ENCODE results near the gene FBXL17. TPM values are rescaled to one million over a fixed set of nuclear protein-coding genes. Genes with fewer than 3 reads are reported as not detected.

Gene FBXL17
- total and polyA plus RNA-seq, 2 donors (not counting 1 experiment from before 2014, with no cell fraction given): 7.3 to 40.3 TPM

DNA sequence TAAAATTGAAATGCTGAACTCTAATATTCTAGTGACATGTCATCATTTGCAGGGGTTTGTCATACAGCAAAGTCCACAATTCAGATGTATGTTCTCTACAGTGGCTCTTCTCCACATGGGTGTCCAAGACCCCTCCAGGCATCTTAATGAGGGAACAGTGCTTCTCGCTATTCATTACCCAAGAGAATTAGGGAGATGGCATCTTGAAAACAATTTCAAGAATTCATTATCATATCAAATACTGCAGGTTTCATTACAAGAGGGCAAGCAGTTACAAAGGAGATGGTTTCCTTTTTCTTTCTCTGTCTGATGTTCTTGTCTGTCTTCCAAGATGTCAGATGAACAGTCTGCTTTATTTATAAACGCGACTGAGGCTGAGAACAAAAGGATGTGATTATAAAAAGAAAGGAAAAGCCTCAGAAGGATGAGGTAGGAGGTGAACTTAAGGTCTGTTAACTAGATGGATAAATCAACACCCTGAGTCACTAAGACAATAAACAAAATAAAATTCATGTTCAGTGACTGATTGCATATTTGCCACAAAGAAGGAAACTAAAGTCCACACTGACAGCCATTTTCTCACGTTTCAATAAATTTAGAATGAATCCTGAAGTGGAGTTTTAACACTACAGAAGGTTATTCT is 384.4 kb downstream of the FBXL17 start:
- no peak overlapping the region for H3K4me3 Mint-ChIP-seq
- ChIA-PET CTCF (no interaction called here), POLR2A (no interaction called here)
- Histone ChIP-seq H3K36me3 (replicated peaks in 1 of 2; ENCODE audit: control extremely low read depth in 1 of 2, control insufficient read depth in 1 of 2, extremely low read depth in 1 of 2, insufficient read depth in 2 of 2, low read length in 1 of 2) (no peaks in the 10 kb centered on the region), H3K4me2 (replicated peaks; ENCODE audit: low read depth, low read length, poor library complexity, severe bottlenecking) (no peak overlapping the region), H3K27me3 (replicated peaks in 1 of 4; ENCODE audit: control extremely low read depth in 1 of 4, control insufficient read depth in 3 of 4, insufficient read depth in 4 of 4, low read length in 3 of 4) (no peaks in the 10 kb centered on the region), H3K4me3 (ENCODE audit: control extremely low read depth in 1 of 5, extremely low read depth in 1 of 5, insufficient read depth in 1 of 5, low read depth in 2 of 5, low read length in 4 of 5) (no peak overlapping the region), H3K9me3 (ENCODE audit: control extremely low read depth in 1 of 3, control insufficient read depth in 2 of 3, insufficient read depth in 1 of 3, low read length in 2 of 3) (no peaks in the 10 kb centered on the region), H3K9ac (ENCODE audit: low read length) (no peak overlapping the region), H3K4me1 (ENCODE audit: control insufficient read depth in 2 of 2, insufficient read depth in 2 of 2, low read length in 2 of 2) (no peaks in the 10 kb centered on the region), H3K79me2 (ENCODE audit: control insufficient read depth, insufficient read depth, low read length) (no peaks in the 10 kb centered on the region), H4K20me1 (ENCODE audit: control insufficient read depth, insufficient read depth, low read length, poor library complexity, severe bottlenecking) (no peaks in the 10 kb centered on the region), H3K27ac (ENCODE audit: low read length in 2 of 2) (no peak overlapping the region), H2AFZ (ENCODE audit: insufficient read depth, low read depth, low read length, poor library complexity, severe bottlenecking) (no peak overlapping the region)
- intact Hi-C loops (cut with micrococcal nuclease): no loop called here
- DNase-seq (no peak), ATAC-seq (ENCODE audit: low read depth) (no peak)
- TF ChIP-seq EZH2 (IDR thresholded peaks at IDR 0.05; ENCODE audit: borderline replicate concordance, insufficient read depth, low read depth, low read length, poor library complexity, severe bottlenecking): no peak
- TF ChIP-seq, protein P1, sequence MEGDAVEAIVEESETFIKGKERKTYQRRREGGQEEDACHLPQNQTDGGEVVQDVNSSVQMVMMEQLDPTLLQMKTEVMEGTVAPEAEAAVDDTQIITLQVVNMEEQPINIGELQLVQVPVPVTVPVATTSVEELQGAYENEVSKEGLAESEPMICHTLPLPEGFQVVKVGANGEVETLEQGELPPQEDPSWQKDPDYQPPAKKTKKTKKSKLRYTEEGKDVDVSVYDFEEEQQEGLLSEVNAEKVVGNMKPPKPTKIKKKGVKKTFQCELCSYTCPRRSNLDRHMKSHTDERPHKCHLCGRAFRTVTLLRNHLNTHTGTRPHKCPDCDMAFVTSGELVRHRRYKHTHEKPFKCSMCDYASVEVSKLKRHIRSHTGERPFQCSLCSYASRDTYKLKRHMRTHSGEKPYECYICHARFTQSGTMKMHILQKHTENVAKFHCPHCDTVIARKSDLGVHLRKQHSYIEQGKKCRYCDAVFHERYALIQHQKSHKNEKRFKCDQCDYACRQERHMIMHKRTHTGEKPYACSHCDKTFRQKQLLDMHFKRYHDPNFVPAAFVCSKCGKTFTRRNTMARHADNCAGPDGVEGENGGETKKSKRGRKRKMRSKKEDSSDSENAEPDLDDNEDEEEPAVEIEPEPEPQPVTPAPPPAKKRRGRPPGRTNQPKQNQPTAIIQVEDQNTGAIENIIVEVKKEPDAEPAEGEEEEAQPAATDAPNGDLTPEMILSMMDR (IDR thresholded peaks at IDR 0.05): no peak
- no peaks in the 10 kb centered on the region for H3K27me3 Mint-ChIP-seq
- WGBS (ENCODE audit: insufficient coverage): no CpG with 5 or more reads among the region's 4 CpGs
- no peaks in the 10 kb centered on the region for H3K9me3 Mint-ChIP-seq (ENCODE audit: insufficient read depth)
- no peaks in the 10 kb centered on the region for H3K4me1 Mint-ChIP-seq
- H3K27ac Mint-ChIP-seq: no peak overlapping the region

DNA sequence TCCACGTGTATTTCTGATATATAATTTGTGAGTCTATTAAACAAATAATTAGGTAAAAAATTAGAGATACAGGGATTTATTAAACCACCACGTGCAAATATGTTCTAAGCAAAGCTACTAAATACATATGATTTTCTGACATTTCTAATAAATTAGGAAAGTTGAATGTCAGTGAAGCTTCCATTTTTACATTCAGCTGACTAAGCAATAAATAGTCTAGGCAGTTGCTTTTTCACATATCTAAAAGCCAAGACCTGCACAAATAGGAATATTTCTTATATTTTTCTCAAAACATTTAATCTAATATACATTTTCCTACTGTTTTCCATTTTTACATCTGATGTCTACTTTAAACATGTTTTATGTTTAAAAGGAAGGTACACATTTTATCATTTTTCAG is 388.6 kb downstream of the FBXL17 start:
- CTCF ChIA-PET: no interaction called here
- no peak for DNase-seq
- no CpG with 5 or more reads among the region's 2 CpGs for WGBS (ENCODE audit: insufficient coverage)

More for the DNA sequence above, 388.6 kb downstream of the FBXL17 start:
- no peaks in the 10 kb centered on the region for H3K27me3 ChIP-seq (replicated peaks in 1 of 4; ENCODE audit: control extremely low read depth in 1 of 4, control insufficient read depth in 3 of 4, insufficient read depth in 4 of 4, low read length in 3 of 4)
- intact Hi-C loops (cut with micrococcal nuclease): no loop called here
- no peak for ATAC-seq (ENCODE audit: low read depth)
- H3K9me3 Mint-ChIP-seq (ENCODE audit: insufficient read depth): no peaks in the 10 kb centered on the region
- no peak overlapping the region for H3K4me3 Mint-ChIP-seq
- H3K4me2 ChIP-seq (replicated peaks; ENCODE audit: low read depth, low read length, poor library complexity, severe bottlenecking): no peak overlapping the region
- TF ChIP-seq EZH2 (IDR thresholded peaks at IDR 0.05; ENCODE audit: borderline replicate concordance, insufficient read depth, low read depth, low read length, poor library complexity, severe bottlenecking): no peak
- TF ChIP-seq, protein P1 (IDR thresholded peaks at IDR 0.05): no peak
- no peak overlapping the region for H3K27ac Mint-ChIP-seq
- H3K27me3 Mint-ChIP-seq: no peaks in the 10 kb centered on the region
- H3K36me3 ChIP-seq (replicated peaks in 1 of 2; ENCODE audit: control extremely low read depth in 1 of 2, control insufficient read depth in 1 of 2, extremely low read depth in 1 of 2, insufficient read depth in 2 of 2, low read length in 1 of 2): no peaks in the 10 kb centered on the region
- no peaks in the 10 kb centered on the region for H3K4me1 ChIP-seq (ENCODE audit: control insufficient read depth in 2 of 2, insufficient read depth in 2 of 2, low read length in 2 of 2)
- H3K79me2 ChIP-seq (ENCODE audit: control insufficient read depth, insufficient read depth, low read length): no peaks in the 10 kb centered on the region
- H3K4me3 ChIP-seq (ENCODE audit: control extremely low read depth in 1 of 5, extremely low read depth in 1 of 5, insufficient read depth in 1 of 5, low read depth in 2 of 5, low read length in 4 of 5): no peak overlapping the region
- no peak overlapping the region for H3K27ac ChIP-seq (ENCODE audit: low read length in 2 of 2)
- POLR2A ChIA-PET: no interaction called here
- H3K9me3 ChIP-seq (ENCODE audit: control extremely low read depth in 1 of 3, control insufficient read depth in 2 of 3, insufficient read depth in 1 of 3, low read length in 2 of 3): no peaks in the 10 kb centered on the region
- no peak overlapping the region for H3K9ac ChIP-seq (ENCODE audit: low read length)
- no peak overlapping the region for H2AFZ ChIP-seq (ENCODE audit: insufficient read depth, low read depth, low read length, poor library complexity, severe bottlenecking)
- H3K4me1 Mint-ChIP-seq: no peaks in the 10 kb centered on the region
- H4K20me1 ChIP-seq (ENCODE audit: control insufficient read depth, insufficient read depth, low read length, poor library complexity, severe bottlenecking): no peaks in the 10 kb centered on the region
